Endothelial cell (in vitro differentiated cells): ENCODE results near the gene ACP3. TPM values are rescaled to one million over a fixed set of nuclear protein-coding genes. Genes with fewer than 3 reads are reported as not detected.

Experiments
- DNase-seq: peaks from one replicate; pipeline ENCODE4 v3.0.0; 2021; ENCODE audit warnings: low spot score
- H3K27ac Mint-ChIP-seq: one replicate; pipeline ENCODE4 v1.8.0; 2021; ENCODE audit warnings: mixed read lengths, inconsistent platforms; ENCODE audit not compliant: unreplicated experiment
- H3K27me3 Mint-ChIP-seq: one replicate; pipeline ENCODE4 v1.8.0; 2021; ENCODE audit warnings: mild to moderate bottlenecking, moderate library complexity, mixed read lengths, inconsistent platforms; ENCODE audit not compliant: unreplicated experiment
- H3K36me3 Mint-ChIP-seq: one replicate; pipeline ENCODE4 v1.8.0; 2021; ENCODE audit warnings: mild to moderate bottlenecking, low read depth, mixed read lengths, inconsistent platforms; ENCODE audit not compliant: unreplicated experiment
- H3K4me1 Mint-ChIP-seq: one replicate; pipeline ENCODE4 v1.8.0; 2021; ENCODE audit warnings: mild to moderate bottlenecking, mixed read lengths, inconsistent platforms; ENCODE audit not compliant: unreplicated experiment
- H3K4me3 Mint-ChIP-seq: one replicate; pipeline ENCODE4 v1.8.0; 2021; ENCODE audit warnings: mild to moderate bottlenecking, mixed read lengths, inconsistent platforms; ENCODE audit not compliant: unreplicated experiment
- H3K9me3 Mint-ChIP-seq: one replicate; pipeline ENCODE4 v1.8.0; 2021; ENCODE audit warnings: mixed read lengths, inconsistent platforms; ENCODE audit not compliant: unreplicated experiment
- CTCF ChIP-seq: fragments of 200-600 bp; sonication (generic); IDR thresholded peaks from one replicate; pipeline ENCODE4 v1.5.0; 2021; ENCODE audit warnings: antibody characterized with exemption; ENCODE audit not compliant: unreplicated experiment
- total RNA-seq: library from RNA; stranded (reverse); fragmentation: NEBNext Ultra II Directional; extraction: Animal tissue kit (Norgen Biotek cat#: 25700); gene quantifications from one replicate; pipeline ENCODE4 v1.2.1, GENCODE V29; 2021; ENCODE audit not compliant: unreplicated experiment

ACP3 gene
- total RNA-seq, 1 donor from 2014 or later, result 0.44 TPM

DNA sequence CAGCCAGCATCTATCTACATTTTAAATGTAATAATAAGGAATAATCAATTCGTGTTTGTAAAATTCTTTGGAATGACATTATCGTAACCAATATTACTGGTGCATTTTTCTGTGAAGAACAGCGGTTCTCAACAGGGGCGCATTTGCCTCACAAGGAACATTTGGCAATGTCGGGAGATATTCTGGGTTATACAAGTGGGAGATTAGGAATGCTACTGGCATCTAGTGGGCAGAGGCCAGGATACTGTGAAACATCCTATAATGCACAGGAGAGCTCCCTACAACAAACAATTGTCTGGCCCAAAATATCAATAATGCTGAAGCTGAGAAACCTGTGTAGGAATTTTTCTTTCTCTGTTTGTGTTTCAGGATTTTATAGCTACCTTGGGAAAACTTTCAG lies 25.0 kb downstream of the ACP3 start:
- Mint-ChIP-seq H3K9me3 (no peaks in the 10 kb centered on the region), H3K27me3 (no peaks in the 10 kb centered on the region), H3K4me3 (no peak overlapping the region), H3K36me3 (no peaks in the 10 kb centered on the region), H3K27ac (no peak overlapping the region), H3K4me1 (peaks cover 2% of the 10 kb centered on the region)
- no peak for TF ChIP-seq CTCF
- no peak for DNase-seq

GRCh38 chr3:132342610-132343009 lies 25.4 kb downstream of the ACP3 start:
- H3K4me3 Mint-ChIP-seq, result no peak overlapping the region
- no peak overlapping the region for H3K27ac Mint-ChIP-seq
- H3K27me3 Mint-ChIP-seq, result no peaks in the 10 kb centered on the region
- DNase-seq, result no peak
- H3K9me3 Mint-ChIP-seq, result no peaks in the 10 kb centered on the region
- H3K4me1 Mint-ChIP-seq, result peaks cover 2% of the 10 kb centered on the region
- TF ChIP-seq CTCF, result no peak
- H3K36me3 Mint-ChIP-seq, result no peaks in the 10 kb centered on the region

GRCh38 chr3:132343018-132343612 lies 25.9 kb downstream of the ACP3 start:
- peak; percentile 52 for DNase-seq
- no peak overlapping the region for H3K4me3 Mint-ChIP-seq
- peaks cover 2% of the 10 kb centered on the region for H3K4me1 Mint-ChIP-seq
- H3K36me3 Mint-ChIP-seq, result no peaks in the 10 kb centered on the region
- no peak overlapping the region for H3K27ac Mint-ChIP-seq
- H3K27me3 Mint-ChIP-seq, result no peaks in the 10 kb centered on the region
- no peaks in the 10 kb centered on the region for H3K9me3 Mint-ChIP-seq
- peak; percentile 81 for TF ChIP-seq CTCF

DNA sequence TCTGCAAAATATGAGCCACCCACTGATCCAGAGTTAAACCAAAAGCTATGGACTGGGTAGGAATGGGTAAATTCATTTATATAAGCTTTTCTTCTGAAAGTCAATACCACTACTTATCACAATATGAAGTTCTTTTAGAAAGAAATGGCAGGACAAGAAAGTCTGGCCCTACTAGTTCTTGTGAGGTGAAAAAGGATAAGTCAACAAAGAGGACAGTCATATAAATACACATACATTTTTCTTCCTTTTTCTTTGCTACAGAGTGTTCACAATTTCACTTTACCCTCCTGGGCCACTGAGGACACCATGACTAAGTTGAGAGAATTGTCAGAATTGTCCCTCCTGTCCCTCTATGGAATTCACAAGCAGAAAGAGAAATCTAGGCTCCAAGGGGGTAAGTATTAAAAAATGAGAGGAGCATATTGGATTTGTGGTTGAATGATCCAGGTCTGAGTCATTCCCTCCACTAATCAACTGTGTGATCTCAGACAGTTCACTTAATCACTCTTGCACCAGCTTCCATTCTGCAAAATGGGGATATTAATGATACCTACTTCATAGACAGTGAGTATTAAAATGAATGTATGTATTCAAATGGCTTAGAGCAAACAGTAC lies 27.6 kb downstream of the ACP3 start:
- Mint-ChIP-seq H3K27ac (no peak overlapping the region), H3K27me3 (no peaks in the 10 kb centered on the region), H3K4me1 (peaks cover 2% of the 10 kb centered on the region), H3K36me3 (no peaks in the 10 kb centered on the region), H3K9me3 (no peaks in the 10 kb centered on the region), H3K4me3 (no peak overlapping the region)
- TF ChIP-seq CTCF, result no peak
- no peak for DNase-seq
